HG03280 (cell line): ENCODE measurements around the gene PSORS1C2.

ENCODE experiments used
- ATAC-seq: cut with Tn5 transposase; IDR thresholded peaks from one replicate; pipeline ENCODE4 v1.9.1; 2021; ENCODE audit warnings: mild to moderate bottlenecking, moderate library complexity; ENCODE audit not compliant: unreplicated experiment

PSORS1C2 gene

GRCh38 chr6:31115941-31116560 is 22.8 kb downstream of the PSORS1C2 start:
- ATAC-seq, result no peak

- no peak for ATAC-seq
Observed at GRCh38 chr6:31114970-31115849, 23.7 kb downstream of the PSORS1C2 start.

- ATAC-seq, result no peak
Observed at GRCh38 chr6:31114541-31114878, 24.4 kb downstream of the PSORS1C2 start, which contains the start of gene PSORS1C1. PSORS1C1 (plus strand) TSS chr6:31114800; CDS start chr6:31129633, 14,833 bp downstream.

GRCh38 chr6:31113861-31114540 is 24.9 kb downstream of the PSORS1C2 start:
- ATAC-seq, result no peak

GRCh38 chr6:31112478-31112877 is 26.4 kb downstream of the PSORS1C2 start, which contains the start of gene C6orf15:
C6orf15 (minus strand) TSS chr6:31112575; CDS start chr6:31112555, 20 bp downstream.
- ATAC-seq, result no peak

- no peak for ATAC-seq
Observed at GRCh38 chr6:31111712-31112111, 27.2 kb downstream of the PSORS1C2 start.

GRCh38 chr6:31110825-31111582 is 27.9 kb downstream of the PSORS1C2 start:
- no peak for ATAC-seq

- ATAC-seq, result no peak
Observed at GRCh38 chr6:31107052-31107451, 31.8 kb downstream of the PSORS1C2 start.

GRCh38 chr6:31103136-31103535 is 35.7 kb downstream of the PSORS1C2 start:
- ATAC-seq, result no peak

- ATAC-seq, result no peak
Observed at GRCh38 chr6:31098449-31098938, 40.4 kb downstream of the PSORS1C2 start.

- ATAC-seq, result no peak
Observed at GRCh38 chr6:31096656-31097055, 42.2 kb downstream of the PSORS1C2 start.

- ATAC-seq, result no peak
Observed at GRCh38 chr6:31096215-31096614, 42.7 kb downstream of the PSORS1C2 start.

GRCh38 chr6:31094389-31094881 is 44.4 kb downstream of the PSORS1C2 start:
- no peak for ATAC-seq

GRCh38 chr6:31092769-31093505 is 45.9 kb downstream of the PSORS1C2 start:
- no peak for ATAC-seq

GRCh38 chr6:31092238-31092637 is 46.6 kb downstream of the PSORS1C2 start:
- no peak for ATAC-seq

- ATAC-seq, result no peak
Observed at GRCh38 chr6:31091680-31092079, 47.2 kb downstream of the PSORS1C2 start.

GRCh38 chr6:31090973-31091364 is 47.9 kb downstream of the PSORS1C2 start:
- ATAC-seq, result no peak

GRCh38 chr6:31090275-31090972 is 48.4 kb downstream of the PSORS1C2 start:
- no peak for ATAC-seq
